Body of pancreas (tissue), 4 donors: ENCODE data around the gene C12orf75. TPM values are rescaled to one million over a fixed set of nuclear protein-coding genes. Genes with fewer than 3 reads are reported as not detected.
A peak's percentile ranks its signal among the peaks of the same experiment; 100 is the strongest.

Source experiments
- ATAC-seq: fragments of 150-250 bp; one replicate; pipeline ENCODE4 v1.9.1; 2016
- DNase-seq, 4 donors: peaks; one replicate each; pipeline ENCODE4 v3.0.0-alpha.2; 2019
- H3K27ac ChIP-seq, 4 donors: fragments of 200-600 bp; sonication (generic); 1 replicate in 3 of 4; 2 replicates in 1 of 4; pipeline versions ENCODE4 v1.5.1 to v1.6.1; 2016 to 2019; ENCODE audit warnings: mild to moderate bottlenecking in 1 of 4, mixed read lengths in 1 of 4, moderate library complexity in 1 of 4
- H3K27me3 ChIP-seq, 2 donors: fragments of 200-600 bp; sonication (generic); one replicate each; pipeline ENCODE4 v1.6.0; 2016; ENCODE audit warnings: mild to moderate bottlenecking in 1 of 2
- H3K36me3 ChIP-seq, 2 donors: fragments of 200-600 bp; sonication (generic); replicated peaks in 1 of 2; 2 replicates each; pipeline ENCODE4 v1.5.1; 2016; ENCODE audit warnings: low read depth in 2 of 2; ENCODE audit not compliant: insufficient read depth in 1 of 2
- H3K4me1 ChIP-seq: fragments of 200-600 bp; sonication (generic); one replicate; pipeline ENCODE4 v1.6.0; 2016
- H3K4me3 ChIP-seq, 2 donors: fragments of 200-600 bp; sonication (generic); 1 replicate in 1 of 2; 2 replicates in 1 of 2; pipeline ENCODE4 v1.5.1; 2016 to 2019
- H3K9me3 ChIP-seq, 3 donors: fragments of 200-600 bp; sonication (generic); 1 replicate in 2 of 3; 2 replicates in 1 of 3; pipeline ENCODE4 v1.5.1; 2016
- POLR2A ChIP-seq, 3 donors: fragments of 450-650 bp; IDR thresholded peaks; one replicate each; pipeline ENCODE4 v1.6.1; 2016; ENCODE audit warnings: antibody characterized with exemption in 3 of 3, mild to moderate bottlenecking in 2 of 3
- WGBS, 2 donors: methylation state at CpG; one replicate each; pipeline ENCODE4 v1.1.5; 2017; 5-methylcytosine and 5-hydroxymethylcytosine counted together
- intact Hi-C: fragments of 100-400 bp; cut with DNase I; formaldehyde crosslinking; loops from one replicate; pipeline ENCODE4 v1.15.1; 2023
- total RNA-seq, 2 donors: library from RNA; depleted of rRNA; stranded (reverse); fragments of >200 nt; gene quantifications; one replicate each; pipeline ENCODE4 v1.1.0, GENCODE V29; 2016
- TF ChIP-seq, protein P1 (sequence below), 7 experiments: fragments of 450-650 bp in 4 of 7; fragments of 200-600 bp in 3 of 7; sonication (generic) in 3 of 7; IDR thresholded peaks; one replicate each; pipeline ENCODE4 v1.5.1; 2016 to 2019; ENCODE audit warnings: antibody characterized with exemption in 7 of 7

The C12orf75 gene
- total RNA-seq, 2 donors from 2014 or later = 39.2 to 57.6 TPM

DNA sequence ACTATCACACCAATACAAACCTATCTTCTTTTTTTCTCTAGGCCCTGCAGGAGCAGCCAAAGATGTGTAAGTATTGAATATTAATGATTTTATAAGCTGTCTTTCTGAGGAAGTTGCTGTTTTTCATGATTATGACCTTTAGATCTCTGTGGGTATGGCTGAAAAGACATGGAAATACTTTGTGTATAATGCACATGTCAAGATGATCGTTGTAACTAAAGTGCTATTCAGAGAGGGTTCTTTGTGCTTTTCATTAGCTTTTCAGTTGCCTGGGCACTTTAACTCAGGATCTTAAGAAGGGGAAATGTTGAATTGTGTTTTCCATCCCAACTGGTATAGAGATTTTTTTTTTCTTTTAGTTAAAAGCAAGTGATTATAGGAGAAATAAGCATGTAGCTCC lies 18.1 kb downstream of the C12orf75 start:
- Histone ChIP-seq H3K4me1 (peaks cover 14% of the 10 kb centered on the region), H3K9me3 (no peaks in the 10 kb centered on the region), H3K27ac (no peak overlapping the region), H3K36me3 (no peaks in the 10 kb centered on the region), H3K27me3 (no peaks in the 10 kb centered on the region), H3K4me3 (no peak overlapping the region)
- 81 to 85% methylated on average over 1 of the region's 1 CpG for WGBS, 2 donors
- TF ChIP-seq, protein P1, sequence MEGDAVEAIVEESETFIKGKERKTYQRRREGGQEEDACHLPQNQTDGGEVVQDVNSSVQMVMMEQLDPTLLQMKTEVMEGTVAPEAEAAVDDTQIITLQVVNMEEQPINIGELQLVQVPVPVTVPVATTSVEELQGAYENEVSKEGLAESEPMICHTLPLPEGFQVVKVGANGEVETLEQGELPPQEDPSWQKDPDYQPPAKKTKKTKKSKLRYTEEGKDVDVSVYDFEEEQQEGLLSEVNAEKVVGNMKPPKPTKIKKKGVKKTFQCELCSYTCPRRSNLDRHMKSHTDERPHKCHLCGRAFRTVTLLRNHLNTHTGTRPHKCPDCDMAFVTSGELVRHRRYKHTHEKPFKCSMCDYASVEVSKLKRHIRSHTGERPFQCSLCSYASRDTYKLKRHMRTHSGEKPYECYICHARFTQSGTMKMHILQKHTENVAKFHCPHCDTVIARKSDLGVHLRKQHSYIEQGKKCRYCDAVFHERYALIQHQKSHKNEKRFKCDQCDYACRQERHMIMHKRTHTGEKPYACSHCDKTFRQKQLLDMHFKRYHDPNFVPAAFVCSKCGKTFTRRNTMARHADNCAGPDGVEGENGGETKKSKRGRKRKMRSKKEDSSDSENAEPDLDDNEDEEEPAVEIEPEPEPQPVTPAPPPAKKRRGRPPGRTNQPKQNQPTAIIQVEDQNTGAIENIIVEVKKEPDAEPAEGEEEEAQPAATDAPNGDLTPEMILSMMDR (IDR thresholded peaks at IDR 0.05) = no peak
- no peak for TF ChIP-seq POLR2A (IDR thresholded peaks at IDR 0.05)
- ATAC-seq (no peak), DNase-seq (no peak)
- intact Hi-C loops = loop anchor here (10.0 kb wide), 1 partner anchor 124 kb away; no protein-coding TSS in a partner anchor

DNA sequence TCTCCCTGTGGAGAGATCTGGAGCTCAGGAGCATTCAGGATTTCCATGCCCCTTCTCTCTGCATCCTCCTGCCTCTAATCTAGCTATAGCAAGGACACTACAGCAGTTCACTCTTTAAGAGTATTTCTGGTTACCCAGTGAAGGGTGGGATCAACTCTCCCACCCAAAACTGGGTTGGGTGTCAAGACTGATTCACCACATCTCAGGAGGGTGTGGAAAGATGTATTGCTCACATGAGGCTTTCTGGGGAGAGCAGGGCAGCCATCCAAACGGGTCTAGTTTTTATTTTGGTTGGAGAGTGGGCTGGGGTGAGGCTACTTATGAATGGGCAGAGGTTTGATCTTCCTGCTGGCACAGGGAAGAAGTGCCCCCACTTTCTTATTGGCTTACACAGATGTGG lies 18.6 kb downstream of the C12orf75 start:
- Histone ChIP-seq H3K27me3 (no peaks in the 10 kb centered on the region), H3K9me3 (no peaks in the 10 kb centered on the region), H3K4me1 (peaks cover 14% of the 10 kb centered on the region), H3K4me3 (no peak overlapping the region), H3K27ac (no peak overlapping the region), H3K36me3 (no peaks in the 10 kb centered on the region)
- intact Hi-C loops = loop anchor here (10.0 kb wide), 1 partner anchor 124 kb away; no protein-coding TSS in a partner anchor
- TF ChIP-seq POLR2A (IDR thresholded peaks at IDR 0.05) = no peak
- TF ChIP-seq, protein P1 (IDR thresholded peaks at IDR 0.05) = no peak
- WGBS, 2 donors = 50 to 70% methylated on average over 1 of the region's 1 CpG
- no peak for DNase-seq
- ATAC-seq = no peak

DNA sequence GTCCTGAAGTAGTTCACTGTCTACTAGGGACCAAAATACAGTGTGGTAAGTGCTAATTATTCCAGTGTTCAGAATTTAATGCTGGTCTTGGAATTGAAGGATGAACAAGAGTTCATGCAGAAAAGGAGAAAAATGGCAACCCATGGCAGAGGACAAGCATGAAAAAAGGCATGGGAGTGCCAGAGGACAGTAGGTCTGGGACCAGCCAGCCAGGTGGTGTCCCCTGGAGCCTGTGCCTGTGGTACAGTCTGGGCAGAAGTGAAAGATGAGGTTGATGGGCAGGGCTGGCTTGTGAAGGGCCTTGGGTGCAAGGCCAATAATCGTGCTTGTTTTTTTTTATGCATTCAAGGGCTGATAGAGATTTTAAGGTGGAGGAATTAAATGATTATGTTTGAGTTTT lies 21.0 kb downstream of the C12orf75 start:
- Histone ChIP-seq H3K27me3 (no peaks in the 10 kb centered on the region), H3K36me3 (no peaks in the 10 kb centered on the region), H3K4me3 (no peak overlapping the region), H3K9me3 (no peaks in the 10 kb centered on the region), H3K4me1 (peaks cover 14% of the 10 kb centered on the region), H3K27ac (no peak overlapping the region)
- DNase-seq = no peak
- WGBS, 2 donors = 15 to 24% methylated on average over 1 of the region's 1 CpG
- ATAC-seq = no peak
- no peak for TF ChIP-seq POLR2A (IDR thresholded peaks at IDR 0.05)
- TF ChIP-seq, protein P1 (IDR thresholded peaks at IDR 0.05) = no peak
- intact Hi-C loops = no loop called here

DNA sequence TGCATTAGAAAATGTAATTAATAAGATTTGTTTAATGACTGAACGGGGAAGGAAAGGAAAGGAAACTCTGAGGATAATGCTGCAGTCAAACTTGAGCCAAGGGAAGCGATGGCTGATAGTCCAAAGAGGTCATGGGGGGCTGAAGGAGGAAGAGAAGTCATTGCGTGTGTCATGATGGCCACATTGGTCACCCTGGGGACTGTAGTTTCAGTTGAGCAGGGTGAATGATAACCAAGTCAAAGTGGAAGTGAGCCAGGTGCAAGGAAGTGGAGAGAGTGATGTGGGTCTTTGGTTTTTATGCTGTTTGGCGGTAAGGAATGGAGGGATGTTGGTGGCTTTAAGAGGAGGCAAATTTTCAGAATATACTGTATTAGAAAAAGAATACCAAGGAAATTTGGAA lies 21.6 kb downstream of the C12orf75 start:
- WGBS, 2 donors = 69 to 92% methylated on average over 4 of the region's 4 CpGs
- TF ChIP-seq, protein P1 (IDR thresholded peaks at IDR 0.05) = no peak
- TF ChIP-seq POLR2A (IDR thresholded peaks at IDR 0.05) = no peak
- DNase-seq (no peak), ATAC-seq (no peak)
- Histone ChIP-seq H3K4me1 (peaks cover 17% of the 10 kb centered on the region), H3K27ac (peak overlapping the region in 2 of 4 donors; percentile 52 to 68), H3K4me3 (no peak overlapping the region), H3K9me3 (no peaks in the 10 kb centered on the region), H3K36me3 (no peaks in the 10 kb centered on the region), H3K27me3 (no peaks in the 10 kb centered on the region)
- intact Hi-C loops = no loop called here

DNA sequence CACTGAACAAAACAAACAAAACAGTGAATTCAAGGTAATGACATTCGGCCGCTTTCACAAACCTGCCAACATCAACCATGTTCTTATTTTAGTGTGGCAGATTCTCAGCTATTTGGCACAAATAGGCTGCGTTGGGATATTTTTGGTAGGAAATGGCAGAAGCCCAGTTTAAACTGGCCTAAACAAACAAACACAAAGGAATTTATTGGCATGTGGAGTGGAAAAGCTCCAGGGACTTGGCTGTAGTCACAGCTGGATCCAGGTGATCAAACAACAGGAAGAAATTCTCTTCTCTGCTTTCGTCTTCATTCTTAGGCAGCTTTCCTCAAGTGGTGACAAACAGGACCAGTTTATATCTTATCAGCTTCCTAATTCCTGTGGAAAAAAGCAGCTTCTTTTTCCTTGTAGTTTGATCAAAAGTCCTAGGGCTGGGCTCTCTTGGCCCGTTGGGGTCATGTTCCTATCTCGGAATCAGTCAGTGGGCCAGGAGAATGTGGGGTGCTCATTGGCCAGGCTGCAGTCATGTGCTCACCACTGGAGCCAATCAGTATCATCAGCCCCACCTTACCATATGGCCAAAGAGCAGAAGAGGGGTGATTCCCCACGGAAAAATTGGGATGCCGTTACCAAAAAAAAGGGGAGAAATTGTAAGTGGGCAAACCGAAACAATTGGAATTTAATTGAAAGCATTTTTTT lies 22.6 kb downstream of the C12orf75 start:
- ATAC-seq (peak; percentile 80), DNase-seq (peak; percentile 31 to 62 (median 46))
- no peaks in the 10 kb centered on the region for H3K36me3 ChIP-seq

More for the DNA sequence above, 22.6 kb downstream of the C12orf75 start:
- peak overlapping the region; percentile 16 to 68 (median 52) for H3K27ac ChIP-seq
- no peaks in the 10 kb centered on the region for H3K9me3 ChIP-seq
- no peaks in the 10 kb centered on the region for H3K27me3 ChIP-seq
- intact Hi-C loops = no loop called here
- H3K4me3 ChIP-seq = no peak overlapping the region
- peaks cover 21% of the 10 kb centered on the region for H3K4me1 ChIP-seq
- TF ChIP-seq POLR2A (IDR thresholded peaks at IDR 0.05) = no peak
- TF ChIP-seq, protein P1 (IDR thresholded peaks at IDR 0.05) = no peak
- 39 to 44% methylated on average over 9 of the region's 9 CpGs for WGBS, 2 donors
